DMS114 treated with DMSO at 0.1 percent for 48 hours (cell line): ENCODE results near the gene RELN.

ENCODE experiments used
- DNase-seq: peaks from one replicate; lab custom pipeline; 2025; ENCODE audit not compliant: unreplicated experiment; lab: John Stamatoyannopoulos, UW

RELN gene

DNA sequence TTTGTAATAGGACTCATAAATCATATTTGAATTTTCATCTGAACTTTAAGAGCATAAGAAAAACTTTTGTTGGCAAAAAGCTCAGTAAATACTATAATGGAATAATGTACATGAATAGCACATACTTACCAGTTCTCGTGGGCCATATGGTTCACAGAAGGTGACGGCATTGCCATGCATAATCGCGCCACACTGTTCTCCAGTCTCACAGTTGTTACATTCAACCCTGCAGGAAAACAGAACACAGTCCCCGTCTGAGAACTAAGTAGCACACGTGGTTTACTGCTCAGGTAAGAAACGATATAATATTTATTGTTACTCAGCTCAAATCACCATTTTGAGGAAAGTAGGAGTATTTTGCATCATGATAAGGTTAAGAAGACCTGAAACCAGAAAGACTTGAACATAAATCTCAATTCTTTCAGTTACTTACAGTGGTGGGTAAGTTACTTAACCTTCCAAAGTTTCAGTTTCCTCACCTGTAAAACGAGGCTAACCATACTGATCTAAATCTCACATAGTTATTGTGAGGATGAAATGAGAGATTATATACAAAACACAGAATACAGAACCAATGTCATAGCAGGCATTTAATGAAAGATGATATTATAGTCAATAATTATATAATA, 261.4 kb downstream of the RELN start:
- no peak for DNase-seq

DNA sequence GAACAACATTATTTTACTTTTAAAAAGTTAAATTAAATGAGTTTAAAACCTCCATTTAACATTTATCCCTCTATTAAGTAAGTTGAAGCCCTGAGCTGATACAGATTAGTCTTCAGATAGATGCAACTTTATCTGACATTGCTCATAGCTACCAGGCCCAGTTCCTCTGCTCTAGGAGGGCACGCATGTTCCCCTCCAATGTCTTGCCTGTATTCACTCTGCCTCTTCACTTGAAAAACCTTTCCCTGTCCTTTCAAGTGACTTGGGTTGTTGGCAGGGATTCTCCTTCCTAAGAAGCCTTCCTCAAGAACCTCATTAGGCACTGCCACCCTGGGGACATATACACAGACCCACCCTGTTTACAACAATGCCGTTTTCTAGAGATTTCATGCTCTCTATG, 270.4 kb downstream of the RELN start:
- no peak for DNase-seq

DNA sequence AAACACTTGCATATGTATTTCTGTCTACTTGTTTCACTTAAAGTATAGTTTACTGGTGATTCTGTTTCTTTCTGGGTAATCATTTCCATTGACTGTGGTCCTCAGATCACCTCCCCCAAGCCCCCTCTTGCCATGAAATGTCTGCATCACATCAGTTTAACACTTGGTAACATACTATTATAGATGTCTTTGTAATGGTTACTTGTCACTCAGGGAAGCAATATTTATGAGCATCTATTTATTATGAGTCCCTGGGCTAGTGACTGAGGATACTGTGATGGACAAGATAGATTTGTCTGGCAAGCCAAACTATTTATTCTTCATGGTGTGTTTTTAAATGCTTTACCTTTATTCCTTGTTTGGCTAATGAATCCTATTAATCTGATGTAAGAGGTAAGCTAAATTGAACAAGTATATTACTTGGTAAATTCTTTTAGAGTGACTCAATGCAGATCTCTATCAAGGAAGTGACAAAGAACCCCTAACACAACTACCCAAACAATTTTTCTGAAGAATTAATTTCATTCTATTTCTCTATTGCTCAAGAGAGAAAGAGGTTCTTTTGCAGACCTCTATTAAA, 270.9 kb downstream of the RELN start:
- no peak for DNase-seq

DNA sequence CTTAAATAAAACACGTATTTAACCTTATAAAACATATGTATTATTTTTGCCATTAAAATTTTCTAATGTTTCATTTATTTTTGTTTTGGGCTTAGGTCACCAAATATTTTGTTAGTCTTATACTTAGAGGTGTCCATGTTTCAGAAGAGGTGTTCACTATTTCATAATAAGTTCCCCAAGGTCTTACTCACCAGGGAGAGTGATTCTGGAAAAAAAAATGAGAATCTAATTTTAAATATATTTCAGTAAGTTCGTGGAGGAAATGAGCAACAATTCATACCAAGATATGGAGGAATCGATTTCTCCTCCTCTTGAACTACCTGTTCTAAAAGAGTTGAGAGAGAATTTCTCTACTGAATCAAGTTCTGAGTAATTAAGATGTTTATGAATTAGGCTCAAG, 271.9 kb downstream of the RELN start:
- DNase-seq, result no peak

DNA sequence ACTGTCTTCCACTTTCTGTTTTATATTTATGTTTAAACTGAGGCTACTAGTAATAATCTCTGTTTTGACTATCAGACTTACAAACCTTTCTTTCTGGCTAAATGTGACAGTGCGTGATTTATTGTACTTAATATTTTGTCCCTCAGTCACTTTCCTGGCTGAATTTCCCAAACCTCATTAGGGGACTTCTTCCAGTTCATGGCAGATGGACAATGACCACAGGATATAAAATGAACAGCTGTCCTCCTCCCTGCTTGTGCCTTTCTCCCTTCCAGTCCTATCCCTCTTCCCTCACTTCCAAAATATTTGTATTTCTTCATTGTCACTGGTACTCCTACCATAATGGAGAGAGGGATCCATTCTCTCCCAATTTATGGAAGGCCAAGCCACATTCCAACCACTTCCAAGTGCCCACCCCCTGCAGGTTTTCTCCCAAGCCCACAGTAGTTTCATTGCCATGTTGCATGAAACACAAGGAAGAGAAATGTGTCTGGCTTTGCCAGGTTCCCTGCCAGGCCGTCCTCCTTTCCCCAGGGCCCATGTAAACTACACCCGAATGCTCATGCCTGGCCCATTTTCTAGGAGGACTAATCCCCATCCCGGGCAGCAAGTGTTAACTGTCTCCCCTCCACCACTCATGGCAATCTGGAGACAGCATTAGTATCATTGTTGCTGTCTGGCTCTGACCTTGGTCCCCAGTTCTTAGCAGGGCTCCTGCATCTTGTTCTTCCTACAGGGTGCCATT, 273.9 kb downstream of the RELN start:
- no peak for DNase-seq

DNA sequence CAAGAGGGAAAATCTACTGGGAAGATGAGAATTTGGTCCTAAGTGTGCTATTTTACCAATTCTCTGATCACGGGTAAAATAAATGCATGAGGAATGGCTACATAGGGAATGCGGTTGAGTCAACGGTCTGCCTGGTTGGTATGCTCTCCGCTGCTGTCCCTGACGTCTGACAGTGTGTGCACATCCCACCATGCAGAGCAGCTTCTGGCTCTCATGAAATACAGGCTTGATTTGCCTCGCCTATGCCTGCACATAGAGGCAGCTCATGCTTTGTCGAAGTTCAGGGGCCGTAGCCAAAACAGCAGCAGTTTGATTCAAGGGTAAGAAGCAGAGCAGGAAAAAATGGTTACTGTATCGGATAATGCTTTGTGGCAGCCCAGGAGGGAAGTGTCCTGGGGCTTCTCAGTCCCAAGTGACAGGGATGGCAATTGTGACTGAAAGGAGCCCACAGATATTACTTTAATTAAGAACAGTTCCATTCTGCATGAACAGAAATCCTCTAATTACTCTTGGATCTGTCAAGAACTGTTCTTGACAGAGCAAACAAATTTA, 275.0 kb downstream of the RELN start:
- no peak for DNase-seq

DNA sequence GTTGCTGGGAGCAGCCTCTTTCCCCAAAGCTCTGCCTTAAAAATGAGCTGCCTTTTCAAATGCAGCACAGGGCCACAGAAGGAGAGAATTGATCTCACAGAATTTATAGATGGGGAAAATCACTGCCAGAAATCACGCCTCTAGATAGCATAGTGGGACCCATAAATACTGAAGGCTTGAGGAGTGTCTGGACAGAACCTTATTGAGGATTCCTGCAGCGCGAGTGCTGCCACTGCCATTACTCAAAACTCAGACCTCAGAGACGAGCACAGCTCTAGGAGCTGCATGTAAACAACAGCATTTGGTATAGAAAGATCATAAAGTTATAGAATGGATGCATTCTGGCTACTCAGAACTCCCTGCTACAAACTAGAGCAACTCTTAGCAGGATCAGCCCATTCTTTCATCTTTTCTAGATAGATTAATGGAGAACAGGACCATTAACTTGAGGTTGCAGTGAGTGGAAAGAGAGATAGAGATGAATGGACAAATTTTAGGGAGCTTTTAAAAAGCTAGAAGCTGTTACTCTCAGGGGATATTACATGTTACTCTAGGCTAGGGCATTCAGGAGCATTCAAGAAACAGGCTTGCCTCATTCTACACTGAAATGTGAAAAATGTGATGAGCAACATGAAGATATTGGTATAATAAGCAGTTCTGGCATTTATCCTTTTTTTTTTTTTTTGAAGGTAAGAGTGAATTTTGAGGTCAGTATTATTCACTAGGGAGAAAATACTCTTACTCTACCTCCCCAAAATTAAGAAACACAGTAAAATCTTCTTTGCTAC, 276.3 kb downstream of the RELN start:
- no peak for DNase-seq

DNA sequence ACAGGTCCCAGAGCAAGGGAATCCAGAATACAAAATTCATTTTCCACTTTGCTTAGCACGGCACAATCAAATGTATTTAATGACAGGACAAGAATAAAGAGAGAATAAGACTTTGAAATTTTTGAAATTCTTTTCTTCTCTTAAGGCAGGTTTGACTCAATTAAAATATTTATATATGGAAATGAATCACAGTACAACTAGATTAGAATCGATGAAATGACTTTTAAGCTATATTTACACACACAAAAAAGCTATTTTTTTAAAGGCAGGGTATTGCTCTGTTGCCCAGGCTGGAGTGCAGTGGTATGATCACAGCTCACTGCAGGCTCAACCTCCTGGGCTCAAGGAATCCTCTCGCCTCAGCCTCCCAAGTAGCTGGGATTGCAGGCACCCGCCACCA, 278.0 kb downstream of the RELN start:
- DNase-seq, result no peak

DNA sequence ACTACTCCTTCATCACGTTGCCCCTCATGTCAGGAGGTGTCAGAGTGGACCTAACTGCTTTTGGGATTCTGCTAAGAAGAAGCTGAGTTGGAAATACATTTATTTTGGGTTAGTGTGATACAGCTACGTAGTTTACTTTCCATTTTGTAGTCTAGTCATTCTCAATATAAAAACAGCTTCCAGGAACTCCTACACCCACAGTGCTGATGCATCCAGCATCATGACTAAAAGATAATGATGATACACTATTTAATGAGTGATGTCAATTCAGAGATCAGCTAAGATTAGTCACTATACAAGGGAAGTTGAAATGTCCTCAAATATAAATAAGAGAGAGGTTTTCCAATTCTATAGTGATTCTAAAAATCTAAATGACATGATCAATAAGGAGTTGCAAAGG, 279.2 kb downstream of the RELN start:
- no peak for DNase-seq

DNA sequence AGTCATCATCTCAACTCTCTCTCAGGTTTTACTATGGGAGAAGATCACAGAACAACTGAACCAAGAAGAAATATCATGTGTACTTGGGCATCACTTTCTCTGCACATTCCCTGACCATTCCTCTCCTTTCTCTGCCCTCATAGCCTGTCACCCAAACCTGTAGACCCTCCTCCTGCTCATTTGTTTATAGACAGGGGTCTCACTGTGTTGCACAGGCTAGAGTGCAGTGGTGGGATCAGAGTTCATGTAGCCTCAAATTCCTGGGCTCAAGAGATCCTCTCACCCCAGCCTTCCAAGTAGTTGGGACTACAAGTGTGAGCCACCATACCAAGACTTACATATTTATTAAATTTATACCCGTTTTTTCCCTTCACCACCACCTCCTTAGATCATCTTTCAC, 282.7 kb downstream of the RELN start:
- DNase-seq, result no peak

DNA sequence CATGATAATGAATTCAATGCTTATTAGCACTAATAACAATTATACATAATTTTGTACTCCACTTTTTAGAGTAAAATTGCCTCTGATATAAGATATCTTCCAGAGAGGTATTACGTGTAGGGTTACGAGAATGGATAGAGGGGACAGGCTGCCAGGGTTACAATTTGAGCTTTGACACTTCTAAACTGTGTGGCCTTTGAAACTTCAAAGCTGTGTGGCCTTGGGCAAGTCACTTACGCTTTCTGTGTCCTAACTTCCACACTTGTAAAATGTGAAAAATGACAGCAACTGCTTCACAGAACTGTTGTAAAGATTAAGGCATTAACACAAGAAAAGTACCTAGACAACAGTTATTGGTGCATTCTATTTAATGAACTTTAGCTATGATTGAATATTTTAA, 283.9 kb downstream of the RELN start:
- no peak for DNase-seq

DNA sequence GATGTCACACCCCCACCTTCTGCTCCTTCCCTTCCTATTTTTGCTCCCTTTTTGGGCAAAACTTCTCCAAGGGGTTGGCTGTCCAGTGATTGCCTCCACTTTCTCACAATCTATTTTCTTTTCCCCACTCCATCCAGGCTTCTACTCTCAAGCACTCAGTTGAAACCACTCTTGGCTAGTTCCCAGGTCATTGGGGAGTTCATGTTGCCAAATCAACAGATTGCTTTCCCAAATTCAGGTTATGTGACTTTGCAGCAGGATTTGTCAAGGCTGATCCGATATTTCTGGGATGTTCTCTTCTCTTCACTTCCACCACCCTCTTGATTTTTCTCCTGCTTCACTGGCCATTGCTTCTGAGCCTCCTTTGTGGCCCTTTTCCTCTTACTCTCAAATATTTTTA, 284.8 kb downstream of the RELN start:
- no peak for DNase-seq

DNA sequence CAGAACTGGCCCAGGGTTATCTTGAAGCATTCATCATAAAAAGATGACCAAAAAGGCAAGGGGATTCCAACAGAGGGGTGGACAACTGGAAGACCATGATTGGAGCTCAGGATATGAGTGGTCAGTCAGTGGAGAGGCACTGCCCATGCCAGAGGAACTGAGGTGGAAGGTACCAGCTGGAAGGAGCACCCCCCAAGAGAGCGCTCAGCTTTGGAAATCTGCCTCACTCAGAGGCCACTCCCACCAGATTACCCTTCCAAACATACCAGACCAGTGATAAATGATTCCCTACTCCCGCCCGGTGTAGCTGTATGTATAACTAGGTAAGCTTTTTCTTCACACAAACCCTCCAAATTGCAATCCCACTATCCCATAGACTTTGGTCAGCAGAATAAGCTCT, 286.5 kb downstream of the RELN start:
- DNase-seq, result no peak

DNA sequence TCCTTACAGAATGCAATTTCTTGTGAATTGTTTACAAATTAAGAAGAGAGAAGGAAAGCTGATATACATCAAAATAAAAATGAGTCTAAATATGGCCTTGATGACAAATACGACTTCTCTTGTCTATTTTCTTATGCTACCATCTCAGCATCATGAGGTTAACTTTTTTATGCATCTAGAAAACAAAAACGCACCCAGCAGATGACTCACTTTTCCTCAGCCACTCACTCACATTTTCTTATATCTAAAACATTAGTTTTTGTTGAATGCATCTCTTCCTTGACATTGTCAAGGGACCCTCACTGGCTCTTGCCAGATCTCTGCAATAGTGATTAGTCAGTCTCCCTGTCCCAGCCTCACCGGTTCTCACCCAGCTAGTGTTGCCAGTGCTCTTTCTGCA, 287.0 kb downstream of the RELN start:
- DNase-seq, result no peak

DNA sequence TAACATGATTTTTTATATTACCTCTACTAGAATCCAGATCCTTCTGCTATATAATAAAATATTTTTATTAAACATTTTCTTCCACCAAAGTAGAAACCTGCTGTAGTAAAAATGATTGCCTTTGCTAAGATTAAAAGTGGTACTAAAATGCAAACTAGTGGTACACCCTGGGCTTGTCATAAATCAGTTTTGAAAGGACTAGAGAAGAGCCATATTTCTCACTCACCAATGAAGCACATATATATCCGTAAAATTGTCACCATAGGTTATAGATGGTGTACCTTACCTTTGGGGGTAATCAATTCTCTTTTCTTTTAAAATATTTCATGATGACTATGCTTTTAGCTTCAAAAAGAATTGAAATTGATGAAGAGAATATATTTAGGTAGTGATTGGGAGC, 290.4 kb downstream of the RELN start:
- DNase-seq, result no peak

DNA sequence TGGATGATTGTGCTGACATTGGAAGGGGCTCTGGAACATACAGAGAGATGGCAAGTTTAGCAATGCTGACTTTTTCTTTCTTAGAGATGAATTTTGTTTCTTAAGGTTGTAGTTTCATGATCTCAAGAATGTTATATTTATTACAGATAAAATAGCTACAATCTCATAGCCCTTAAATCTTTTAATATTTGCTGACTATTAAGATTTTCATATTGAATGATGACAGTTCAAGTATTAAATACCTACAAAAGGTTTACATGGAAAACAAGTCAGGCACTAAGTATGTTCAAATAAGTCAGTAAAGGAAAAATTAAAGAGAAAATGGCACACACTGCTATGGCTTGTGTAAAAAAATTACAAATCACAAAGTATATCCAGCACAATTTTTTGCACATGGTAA, 291.4 kb downstream of the RELN start:
- no peak for DNase-seq

DNA sequence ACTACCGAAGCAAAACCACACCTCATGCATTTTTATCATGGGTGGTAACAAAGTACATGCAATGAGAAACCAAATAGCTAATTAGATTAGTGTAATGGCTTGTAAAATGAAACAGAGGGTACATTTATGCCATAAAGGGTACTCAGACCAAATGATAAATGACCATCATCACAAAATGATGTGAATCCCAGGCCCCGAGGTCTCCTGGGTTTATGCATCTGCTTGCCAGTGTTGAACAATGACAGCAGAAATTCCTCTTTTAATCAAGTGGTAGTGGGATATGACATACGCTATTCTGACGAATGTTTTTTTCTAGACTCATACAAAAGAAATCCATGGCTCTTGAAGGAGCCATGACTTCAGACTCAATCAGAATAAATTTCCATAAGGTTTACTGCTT, 293.9 kb downstream of the RELN start:
- DNase-seq, result no peak

DNA sequence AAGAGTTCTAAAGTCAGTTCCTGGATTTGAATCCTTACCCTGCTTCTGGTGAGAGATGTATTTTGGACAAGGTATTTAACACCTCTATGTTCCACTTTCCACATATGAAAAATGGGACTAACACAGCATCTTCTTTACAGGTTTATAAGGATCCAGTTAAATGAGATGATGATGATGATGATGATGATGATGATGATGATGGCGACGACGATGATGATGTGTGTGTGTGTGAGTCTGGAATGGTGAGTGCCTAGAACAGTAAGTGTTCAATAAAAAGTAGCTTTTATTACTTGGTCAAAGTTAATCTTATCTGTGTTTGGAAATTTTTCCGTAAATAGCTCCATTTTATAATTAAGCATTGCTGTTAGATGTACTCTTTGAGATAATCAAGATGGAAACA, 295.2 kb downstream of the RELN start:
- no peak for DNase-seq

DNA sequence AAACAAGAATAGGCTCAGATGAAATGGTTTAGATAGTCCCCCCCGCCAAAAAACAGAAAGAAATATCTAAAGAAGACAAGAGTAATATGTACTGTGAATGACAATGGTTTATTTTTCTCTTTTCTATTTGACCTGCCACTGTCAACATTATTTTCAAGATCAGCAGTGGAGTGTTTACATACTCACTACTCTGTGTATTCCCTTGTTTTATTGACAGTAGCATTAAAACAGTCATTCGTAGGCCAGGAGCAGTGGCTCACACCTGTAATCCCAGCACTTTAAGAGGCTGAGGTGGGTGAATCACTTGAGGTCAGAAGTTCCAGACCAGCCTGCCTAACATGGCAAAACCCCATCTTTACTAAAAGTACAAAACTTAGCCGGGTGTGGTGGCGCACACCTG, 298.2 kb downstream of the RELN start:
- DNase-seq, result no peak

DNA sequence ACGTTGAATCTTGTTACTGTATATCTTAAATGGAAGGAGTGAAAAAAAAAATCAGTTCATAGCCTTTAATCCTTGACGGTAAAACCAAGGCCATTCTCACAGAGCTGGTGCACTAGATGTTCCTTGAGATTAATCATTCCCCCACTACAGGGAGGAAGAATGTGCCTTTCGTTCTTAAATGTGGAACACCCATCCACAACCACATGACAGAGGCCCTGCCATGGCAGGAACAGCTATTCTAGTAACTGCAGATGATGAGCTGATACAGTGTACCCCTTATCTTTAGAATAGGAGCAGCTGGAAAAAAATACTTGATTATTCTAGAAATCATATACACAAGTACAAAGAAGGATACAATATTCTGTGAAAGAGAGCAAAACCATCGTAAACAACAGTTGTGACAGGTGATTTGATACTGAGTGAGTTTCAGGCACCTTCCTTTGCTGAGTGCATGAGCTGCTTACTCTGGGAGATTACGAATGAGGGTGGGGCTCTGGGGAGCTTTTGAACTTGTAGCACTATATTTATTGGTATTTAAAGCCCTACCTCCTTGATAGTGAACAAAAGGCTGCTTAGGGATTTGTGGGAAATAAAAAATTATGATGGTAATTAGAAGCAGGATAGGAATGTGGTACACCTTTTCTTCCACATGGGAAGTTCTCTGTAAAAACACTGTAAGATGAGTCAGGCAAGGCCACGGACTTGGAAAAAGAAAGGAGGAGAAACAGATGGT, 299.1 kb downstream of the RELN start:
- DNase-seq, result no peak

DNA sequence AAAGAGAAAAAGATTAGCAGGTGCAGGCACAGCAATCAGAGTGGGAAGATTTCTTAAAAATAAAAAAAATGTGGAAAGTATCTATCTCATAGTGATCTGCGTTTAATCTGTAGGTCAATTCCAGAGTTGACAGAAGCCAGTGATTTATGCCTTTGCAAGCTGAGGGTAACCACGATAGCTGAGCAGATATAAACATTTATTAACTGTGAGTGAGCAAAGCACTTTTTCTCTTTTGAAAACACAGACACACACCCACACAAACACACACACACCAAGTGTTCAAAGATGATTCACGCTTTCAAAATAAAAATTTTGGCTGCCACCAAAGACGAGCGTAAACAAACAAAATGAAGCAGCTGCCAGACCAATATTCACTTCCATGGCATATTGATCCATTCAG, 300.2 kb downstream of the RELN start:
- no peak for DNase-seq
